Raji (cell line): ENCODE measurements around the gene CAPN3.

ENCODE experiments used
- POLR2A ChIP-seq: IDR thresholded peaks from 2 replicates; pipeline ENCODE4 v1.6.1; 2011; ENCODE audit warnings: low read depth, low read length, control low read depth; ENCODE audit not compliant: insufficient read depth

Gene CAPN3

GRCh38 chr15:42374810-42375209, 15.5 kb downstream of the CAPN3 start:
- no peak for TF ChIP-seq POLR2A

GRCh38 chr15:42375252-42375651, 16.0 kb downstream of the CAPN3 start:
- no peak for TF ChIP-seq POLR2A

GRCh38 chr15:42375941-42376340, 16.6 kb downstream of the CAPN3 start:
- TF ChIP-seq POLR2A, result no peak

- no peak for TF ChIP-seq POLR2A
These were observed 18.7 kb downstream of the CAPN3 start for GRCh38 chr15:42378011-42378410.

- TF ChIP-seq POLR2A, result no peak
These were observed 25.3 kb downstream of the CAPN3 start for GRCh38 chr15:42384597-42384996.

- no peak for TF ChIP-seq POLR2A
These were observed 26.1 kb downstream of the CAPN3 start for GRCh38 chr15:42385206-42385979.

- TF ChIP-seq POLR2A, result no peak
These were observed 26.8 kb downstream of the CAPN3 start for GRCh38 chr15:42385980-42386700.

GRCh38 chr15:42387603-42388002, 28.3 kb downstream of the CAPN3 start:
- no peak for TF ChIP-seq POLR2A

GRCh38 chr15:42392309-42393024, 33.2 kb downstream of the CAPN3 start:
- no peak for TF ChIP-seq POLR2A

- TF ChIP-seq POLR2A, result no peak
These were observed 34.8 kb downstream of the CAPN3 start for GRCh38 chr15:42394106-42394505.

- TF ChIP-seq POLR2A, result no peak
These were observed 36.5 kb downstream of the CAPN3 start for GRCh38 chr15:42395838-42396237.

GRCh38 chr15:42401544-42402454, 42.5 kb downstream of the CAPN3 start:
- no peak for TF ChIP-seq POLR2A

GRCh38 chr15:42402455-42403205, 43.3 kb downstream of the CAPN3 start:
- TF ChIP-seq POLR2A, result no peak

GRCh38 chr15:42403389-42403788, 44.1 kb downstream of the CAPN3 start:
- no peak for TF ChIP-seq POLR2A
